HepG2 (cell line): ENCODE data around the gene RBM25.

Experiments used
- AFF4 ChIP-seq: sonication (generic); formaldehyde crosslinking; IDR thresholded peaks from 2 replicates; pipeline ENCODE4 v1.4.0; 2020; ENCODE audit warnings: missing genetic modification reagents
- CBX1 ChIP-seq: IDR thresholded peaks from one replicate; pipeline ENCODE4 v1.6.1; 2016; ENCODE audit warnings: antibody characterized with exemption, low read depth
- CTCF ChIP-seq: sonication (generic); formaldehyde crosslinking; IDR thresholded peaks from 2 replicates; pipeline ENCODE4 v1.5.0; 2020; ENCODE audit warnings: mild to moderate bottlenecking, missing genetic modification reagents, moderate library complexity
- HNF4A ChIP-seq: sonication (generic); formaldehyde crosslinking; IDR thresholded peaks from 2 replicates; pipeline ENCODE4 v1.4.0; 2020; ENCODE audit warnings: missing genetic modification reagents
- MXD1 ChIP-seq: sonication (generic); formaldehyde crosslinking; IDR thresholded peaks from 2 replicates; pipeline ENCODE4 v1.4.0; 2020; ENCODE audit warnings: mild to moderate bottlenecking, missing genetic modification reagents
- PHF8 ChIP-seq: sonication (generic); formaldehyde crosslinking; IDR thresholded peaks from 2 replicates; pipeline ENCODE4 v1.5.0; 2020; ENCODE audit warnings: missing genetic modification reagents
- POLR2AphosphoS5 ChIP-seq: IDR thresholded peaks from 2 replicates; pipeline ENCODE4 v1.6.1; 2012; ENCODE audit warnings: low read depth, low read length
- SKIL ChIP-seq: sonication (generic); formaldehyde crosslinking; IDR thresholded peaks from 2 replicates; pipeline ENCODE4 v1.8.0; 2022; ENCODE audit warnings: missing genetic modification reagents, mild to moderate bottlenecking, moderate library complexity, borderline replicate concordance
- ZNF383 ChIP-seq: sonication (generic); formaldehyde crosslinking; IDR thresholded peaks from 2 replicates; pipeline ENCODE4 v1.4.0; 2020; ENCODE audit warnings: missing genetic modification reagents, mild to moderate bottlenecking, borderline replicate concordance
- ZNF407 ChIP-seq: sonication (generic); formaldehyde crosslinking; IDR thresholded peaks from one replicate; pipeline ENCODE4 v1.5.1; 2020; ENCODE audit warnings: mild to moderate bottlenecking, missing genetic modification reagents; ENCODE audit errors: not compliant biosample characterization
- ZNF644 ChIP-seq: IDR thresholded peaks from 2 replicates; pipeline ENCODE4 v1.6.1; 2016; ENCODE audit warnings: low read depth
- ZNF737 ChIP-seq: sonication (generic); formaldehyde crosslinking; IDR thresholded peaks from 2 replicates; pipeline ENCODE4 v1.5.0; 2020; ENCODE audit warnings: missing genetic modification reagents, mild to moderate bottlenecking, borderline replicate concordance
- ZSCAN20 ChIP-seq: sonication (generic); formaldehyde crosslinking; IDR thresholded peaks from 2 replicates; pipeline ENCODE4 v1.4.0; 2020; ENCODE audit warnings: missing genetic modification reagents, mild to moderate bottlenecking, borderline replicate concordance

GRCh38 chr14:73102806-73103497 is 44.6 kb downstream of the RBM25 start:
- TF ChIP-seq CBX1 = no peak
- no peak for TF ChIP-seq SKIL (CRISPR knock-in tag)
- no peak for TF ChIP-seq AFF4
- TF ChIP-seq ZNF644 = no peak
- TF ChIP-seq ZSCAN20 (CRISPR knock-in tag) = no peak
- TF ChIP-seq CTCF (CRISPR knock-in tag) = no peak
- TF ChIP-seq ZNF737 = no peak
- no peak for TF ChIP-seq MXD1 (CRISPR knock-in tag)
- TF ChIP-seq POLR2AphosphoS5 = no peak
- TF ChIP-seq ZNF383 = no peak
- no peak for TF ChIP-seq HNF4A (CRISPR knock-in tag)
- TF ChIP-seq PHF8 = no peak
- no peak for TF ChIP-seq ZNF407 (CRISPR knock-in tag)
